ENCODE measurements around the gene VPS54. TPM values are rescaled to one million over a fixed set of nuclear protein-coding genes. Genes with fewer than 3 reads are reported as not detected.

VPS54 gene
- polyA plus RNA-seq = 10 to 100 TPM in 1 of 2 donors, 1 to 10 TPM in 1; 9.1 to 11.1 TPM

GRCh38 chr2:64019083-64019974, at the start of gene VPS54:
TSS of gene VPS54 (minus strand) at chr2:64019428. CDS start at chr2:63983999, 35,429 bp downstream.
- H3K27ac ChIP-seq (ENCODE audit: low read depth in 2 of 2, low read length in 1 of 2) = peak within 1 kb of the TSS; percentile 92 to 99
- no peaks in the 10 kb centered on the region for H3K9me3 ChIP-seq (ENCODE audit: control insufficient read depth in 2 of 2, insufficient read depth in 1 of 2, low read depth in 1 of 2, low read length in 1 of 2)
- H3K4me1 ChIP-seq (ENCODE audit: control insufficient read depth in 2 of 2, insufficient read depth in 2 of 2, low read length in 1 of 2) = no peaks in the 10 kb centered on the region
- H3K27me3 ChIP-seq (ENCODE audit: control insufficient read depth in 1 of 2, insufficient read depth in 2 of 2, low read length in 2 of 2) = no peaks in the 10 kb centered on the region
- 1% methylated on average over 42 to 77 of the region's 77 CpGs for WGBS, 2 donors
- H3K36me3 ChIP-seq (ENCODE audit: control insufficient read depth in 2 of 2, insufficient read depth in 2 of 2, low read length in 1 of 2) = no peaks in the 10 kb centered on the region
- H3K4me3 ChIP-seq (ENCODE audit: low read depth in 1 of 2, low read length in 2 of 2) = peak within 1 kb of the TSS; percentile 80 to 96

DNA sequence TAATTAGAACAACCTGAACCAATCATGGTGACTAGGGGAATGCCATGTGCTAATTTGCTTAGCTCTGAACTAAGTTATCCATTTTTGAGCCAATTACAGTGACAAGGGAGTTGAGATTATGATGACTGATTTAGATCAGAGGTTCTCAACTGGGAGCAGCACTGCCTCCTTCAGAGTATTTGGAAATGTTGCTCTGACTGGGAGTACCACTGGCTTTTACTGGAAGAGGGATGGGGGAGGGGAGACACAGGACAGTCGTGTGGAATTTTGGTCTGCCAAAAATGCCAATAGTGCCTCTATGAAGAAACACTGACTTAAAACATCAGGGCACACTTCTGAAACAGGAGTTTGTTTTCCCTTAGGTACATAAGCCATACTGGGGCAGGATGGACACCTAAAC, 48.1 kb upstream of the VPS54 start:
- H3K27ac ChIP-seq (ENCODE audit: low read depth in 2 of 2, low read length in 1 of 2) = no peak overlapping the region
- no peaks in the 10 kb centered on the region for H3K4me1 ChIP-seq (ENCODE audit: control insufficient read depth in 2 of 2, insufficient read depth in 2 of 2, low read length in 1 of 2)
- no peaks in the 10 kb centered on the region for H3K9me3 ChIP-seq (ENCODE audit: control insufficient read depth in 2 of 2, insufficient read depth in 1 of 2, low read depth in 1 of 2, low read length in 1 of 2)
- H3K27me3 ChIP-seq (ENCODE audit: control insufficient read depth in 1 of 2, insufficient read depth in 2 of 2, low read length in 2 of 2) = no peaks in the 10 kb centered on the region
- no peak overlapping the region for H3K4me3 ChIP-seq (ENCODE audit: low read depth in 1 of 2, low read length in 2 of 2)
- H3K36me3 ChIP-seq (ENCODE audit: control insufficient read depth in 2 of 2, insufficient read depth in 2 of 2, low read length in 1 of 2) = no peaks in the 10 kb centered on the region
- WGBS, 2 donors = 29 to 32% methylated on average over 1 of the region's 1 CpG

DNA sequence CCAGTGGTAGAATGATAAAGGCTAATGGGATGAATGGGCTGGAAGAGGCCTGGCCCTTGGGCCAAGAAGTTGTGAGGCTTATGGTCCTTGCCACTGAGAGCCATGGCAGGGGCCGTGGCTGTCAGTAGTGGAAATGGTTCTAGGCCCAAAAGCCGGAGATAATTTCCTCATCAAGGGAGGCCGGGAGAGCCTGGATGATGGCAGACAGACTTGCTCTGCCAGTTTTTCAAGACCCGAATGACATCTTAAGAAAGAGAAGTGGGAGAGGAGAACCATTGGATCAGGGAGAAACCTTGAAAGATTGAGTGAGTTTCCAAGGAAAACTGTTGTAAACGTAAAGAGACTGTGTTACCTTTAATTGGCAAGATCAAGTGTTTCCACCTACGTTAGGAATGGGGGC, 46.3 kb upstream of the VPS54 start:
- Histone ChIP-seq H3K4me1 (ENCODE audit: control insufficient read depth in 2 of 2, insufficient read depth in 2 of 2, low read length in 1 of 2) (no peaks in the 10 kb centered on the region), H3K36me3 (ENCODE audit: control insufficient read depth in 2 of 2, insufficient read depth in 2 of 2, low read length in 1 of 2) (no peaks in the 10 kb centered on the region), H3K27ac (ENCODE audit: low read depth in 2 of 2, low read length in 1 of 2) (peak overlapping the region; percentile 50 to 75), H3K9me3 (ENCODE audit: control insufficient read depth in 2 of 2, insufficient read depth in 1 of 2, low read depth in 1 of 2, low read length in 1 of 2) (no peaks in the 10 kb centered on the region), H3K27me3 (ENCODE audit: control insufficient read depth in 1 of 2, insufficient read depth in 2 of 2, low read length in 2 of 2) (no peaks in the 10 kb centered on the region), H3K4me3 (ENCODE audit: low read depth in 1 of 2, low read length in 2 of 2) (no peak overlapping the region)
- WGBS, 2 donors = 54 to 64% methylated on average over 6 of the region's 6 CpGs

GRCh38 chr2:64063924-64064331, 44.7 kb upstream of the VPS54 start:
- H3K27me3 ChIP-seq (ENCODE audit: control insufficient read depth in 1 of 2, insufficient read depth in 2 of 2, low read length in 2 of 2) = no peaks in the 10 kb centered on the region
- no peaks in the 10 kb centered on the region for H3K4me1 ChIP-seq (ENCODE audit: control insufficient read depth in 2 of 2, insufficient read depth in 2 of 2, low read length in 1 of 2)
- H3K27ac ChIP-seq (ENCODE audit: low read depth in 2 of 2, low read length in 1 of 2) = peak overlapping the region; percentile 50 to 87
- no peak overlapping the region for H3K4me3 ChIP-seq (ENCODE audit: low read depth in 1 of 2, low read length in 2 of 2)
- WGBS, 2 donors = 33% methylated on average over 4 of the region's 4 CpGs
- H3K9me3 ChIP-seq (ENCODE audit: control insufficient read depth in 2 of 2, insufficient read depth in 1 of 2, low read depth in 1 of 2, low read length in 1 of 2) = no peaks in the 10 kb centered on the region
- no peaks in the 10 kb centered on the region for H3K36me3 ChIP-seq (ENCODE audit: control insufficient read depth in 2 of 2, insufficient read depth in 2 of 2, low read length in 1 of 2)

DNA sequence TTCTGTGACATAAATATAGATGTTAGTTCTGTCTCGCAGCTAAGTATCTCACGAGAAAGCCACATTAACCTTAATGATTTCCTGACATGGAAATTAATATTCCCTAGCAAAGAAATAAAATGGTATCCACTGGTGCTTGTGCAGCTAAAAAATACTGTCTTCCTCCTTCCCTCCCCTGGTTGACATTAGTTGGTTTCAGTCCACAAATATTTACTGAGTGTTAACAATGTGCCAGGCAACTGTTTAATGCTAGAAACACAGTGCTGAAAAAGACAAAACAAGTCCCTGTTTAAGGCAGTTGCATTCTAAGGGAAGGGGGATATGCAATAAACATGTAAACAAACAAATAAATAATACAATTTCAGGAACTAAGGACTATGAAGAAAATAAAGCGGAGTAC, 44.2 kb upstream of the VPS54 start:
- H3K27me3 ChIP-seq (ENCODE audit: control insufficient read depth in 1 of 2, insufficient read depth in 2 of 2, low read length in 2 of 2) = no peaks in the 10 kb centered on the region
- no peaks in the 10 kb centered on the region for H3K36me3 ChIP-seq (ENCODE audit: control insufficient read depth in 2 of 2, insufficient read depth in 2 of 2, low read length in 1 of 2)
- peak overlapping the region; percentile 50 to 82 for H3K27ac ChIP-seq (ENCODE audit: low read depth in 2 of 2, low read length in 1 of 2)
- H3K4me1 ChIP-seq (ENCODE audit: control insufficient read depth in 2 of 2, insufficient read depth in 2 of 2, low read length in 1 of 2) = no peaks in the 10 kb centered on the region
- 74 to 83% methylated on average over 3 of the region's 3 CpGs for WGBS, 2 donors
- H3K9me3 ChIP-seq (ENCODE audit: control insufficient read depth in 2 of 2, insufficient read depth in 1 of 2, low read depth in 1 of 2, low read length in 1 of 2) = no peaks in the 10 kb centered on the region
- no peak overlapping the region for H3K4me3 ChIP-seq (ENCODE audit: low read depth in 1 of 2, low read length in 2 of 2)

- Histone ChIP-seq H3K4me1 (ENCODE audit: control insufficient read depth in 2 of 2, insufficient read depth in 2 of 2, low read length in 1 of 2) (no peaks in the 10 kb centered on the region), H3K36me3 (ENCODE audit: control insufficient read depth in 2 of 2, insufficient read depth in 2 of 2, low read length in 1 of 2) (no peaks in the 10 kb centered on the region), H3K4me3 (ENCODE audit: low read depth in 1 of 2, low read length in 2 of 2) (no peak overlapping the region), H3K27ac (ENCODE audit: low read depth in 2 of 2, low read length in 1 of 2) (no peak overlapping the region), H3K9me3 (ENCODE audit: control insufficient read depth in 2 of 2, insufficient read depth in 1 of 2, low read depth in 1 of 2, low read length in 1 of 2) (no peaks in the 10 kb centered on the region), H3K27me3 (ENCODE audit: control insufficient read depth in 1 of 2, insufficient read depth in 2 of 2, low read length in 2 of 2) (no peaks in the 10 kb centered on the region)
Observed at GRCh38 chr2:64062840-64063239, 43.6 kb upstream of the VPS54 start.

DNA sequence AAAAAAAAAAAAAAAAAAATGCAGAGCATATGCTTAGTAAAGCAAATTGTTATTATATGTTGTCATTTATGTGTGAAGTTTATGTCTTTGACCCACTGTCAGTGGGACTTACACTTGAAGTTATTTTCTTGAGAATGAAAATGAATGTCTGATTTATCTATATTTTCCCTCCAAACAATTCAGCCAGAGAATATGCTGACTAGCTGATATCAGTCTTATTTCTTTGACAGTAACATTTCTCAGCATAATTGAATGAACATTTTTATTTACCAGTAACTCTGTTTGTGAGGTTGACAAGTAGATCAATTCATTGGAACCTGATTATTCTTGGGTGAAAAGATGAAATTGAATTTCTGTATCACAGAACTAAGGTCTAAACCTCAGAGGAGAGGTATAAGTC, 40.0 kb upstream of the VPS54 start:
- H3K27ac ChIP-seq (ENCODE audit: low read depth in 2 of 2, low read length in 1 of 2) = no peak overlapping the region
- no peaks in the 10 kb centered on the region for H3K27me3 ChIP-seq (ENCODE audit: control insufficient read depth in 1 of 2, insufficient read depth in 2 of 2, low read length in 2 of 2)
- H3K4me1 ChIP-seq (ENCODE audit: control insufficient read depth in 2 of 2, insufficient read depth in 2 of 2, low read length in 1 of 2) = no peaks in the 10 kb centered on the region
- H3K4me3 ChIP-seq (ENCODE audit: low read depth in 1 of 2, low read length in 2 of 2) = no peak overlapping the region
- H3K36me3 ChIP-seq (ENCODE audit: control insufficient read depth in 2 of 2, insufficient read depth in 2 of 2, low read length in 1 of 2) = no peaks in the 10 kb centered on the region
- no peaks in the 10 kb centered on the region for H3K9me3 ChIP-seq (ENCODE audit: control insufficient read depth in 2 of 2, insufficient read depth in 1 of 2, low read depth in 1 of 2, low read length in 1 of 2)

DNA sequence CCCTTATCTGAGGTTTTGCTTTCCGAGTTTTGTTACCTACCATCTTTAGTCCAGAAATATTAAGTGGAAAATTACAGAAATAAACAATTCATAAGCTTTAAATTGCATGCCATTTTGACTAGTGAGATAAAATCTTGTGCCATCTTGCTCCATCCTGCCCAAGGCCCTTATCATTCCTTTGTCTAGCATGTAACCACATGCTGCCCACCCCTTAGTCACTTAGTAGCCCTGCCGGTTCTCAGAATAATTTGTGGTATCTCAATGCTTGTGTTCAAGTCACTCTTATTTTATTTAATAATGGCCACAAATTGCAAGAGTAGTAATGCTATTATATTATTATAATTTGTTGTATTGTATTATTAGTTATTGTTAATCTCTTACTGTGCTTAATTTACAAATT, 36.8 kb upstream of the VPS54 start:
- Histone ChIP-seq H3K36me3 (ENCODE audit: control insufficient read depth in 2 of 2, insufficient read depth in 2 of 2, low read length in 1 of 2) (no peaks in the 10 kb centered on the region), H3K27me3 (ENCODE audit: control insufficient read depth in 1 of 2, insufficient read depth in 2 of 2, low read length in 2 of 2) (no peaks in the 10 kb centered on the region), H3K27ac (ENCODE audit: low read depth in 2 of 2, low read length in 1 of 2) (no peak overlapping the region), H3K4me1 (ENCODE audit: control insufficient read depth in 2 of 2, insufficient read depth in 2 of 2, low read length in 1 of 2) (no peaks in the 10 kb centered on the region), H3K9me3 (ENCODE audit: control insufficient read depth in 2 of 2, insufficient read depth in 1 of 2, low read depth in 1 of 2, low read length in 1 of 2) (no peaks in the 10 kb centered on the region), H3K4me3 (ENCODE audit: low read depth in 1 of 2, low read length in 2 of 2) (no peak overlapping the region)
- 64 to 81% methylated on average over 2 of the region's 2 CpGs for WGBS, 2 donors

- 62 to 70% methylated on average over 4 of the region's 4 CpGs for WGBS, 2 donors
- no peaks in the 10 kb centered on the region for H3K36me3 ChIP-seq (ENCODE audit: control insufficient read depth in 2 of 2, insufficient read depth in 2 of 2, low read length in 1 of 2)
- no peaks in the 10 kb centered on the region for H3K9me3 ChIP-seq (ENCODE audit: control insufficient read depth in 2 of 2, insufficient read depth in 1 of 2, low read depth in 1 of 2, low read length in 1 of 2)
- no peaks in the 10 kb centered on the region for H3K4me1 ChIP-seq (ENCODE audit: control insufficient read depth in 2 of 2, insufficient read depth in 2 of 2, low read length in 1 of 2)
- no peak overlapping the region for H3K4me3 ChIP-seq (ENCODE audit: low read depth in 1 of 2, low read length in 2 of 2)
- H3K27me3 ChIP-seq (ENCODE audit: control insufficient read depth in 1 of 2, insufficient read depth in 2 of 2, low read length in 2 of 2) = no peaks in the 10 kb centered on the region
- H3K27ac ChIP-seq (ENCODE audit: low read depth in 2 of 2, low read length in 1 of 2) = no peak overlapping the region
Observed at GRCh38 chr2:64054161-64054915, 35.1 kb upstream of the VPS54 start.
